ENCODE results near the gene INPP1. TPM values are rescaled to one million over a fixed set of nuclear protein-coding genes. Genes with fewer than 3 reads are reported as not detected.
A peak's percentile ranks its signal among the peaks of the same experiment; 100 is the strongest.
"Not testable (repeated sequence)": the region's sequence is repeated elsewhere in the genome, so short reads cannot be mapped to it uniquely, and the experiment has no call there.

The INPP1 gene
- total and polyA plus RNA-seq, 4 donors: 18.5 to 43.1 (median 35.7) TPM

- intact Hi-C loops (cut with DNase I): no loop called here
- WGBS, 2 donors: 69 to 71% methylated on average over 2 of the region's 2 CpGs
- ATAC-seq (ENCODE audit: low FRiP score) (no peak), DNase-seq (no peak)
- H3K9me3 ChIP-seq (ENCODE audit: control insufficient read depth, low read length): no peaks in the 10 kb centered on the region
- H3K4me3 ChIP-seq (ENCODE audit: low read length in 2 of 2): no peak overlapping the region
- H3K27me3 ChIP-seq (ENCODE audit: control insufficient read depth in 1 of 2, insufficient read depth in 2 of 2, low read length in 1 of 2): no peaks in the 10 kb centered on the region
- H3K4me1 ChIP-seq (ENCODE audit: control insufficient read depth in 1 of 2, insufficient read depth in 2 of 2, low read length in 2 of 2): no peaks in the 10 kb centered on the region
- no peak overlapping the region for H3K27ac ChIP-seq (ENCODE audit: low read depth in 1 of 2, low read length in 2 of 2)
- H3K36me3 ChIP-seq (ENCODE audit: control insufficient read depth in 1 of 2, insufficient read depth in 2 of 2, low read length in 1 of 2): no peaks in the 10 kb centered on the region
Measured at GRCh38 chr2:190325588-190325987, 17.8 kb upstream of the INPP1 start.

- 78 to 80% methylated on average over 4 of the region's 4 CpGs for WGBS, 2 donors
- ATAC-seq (ENCODE audit: low FRiP score) (no peak), DNase-seq (no peak)
Measured at GRCh38 chr2:190327867-190328572, 15.4 kb upstream of the INPP1 start.

DNA sequence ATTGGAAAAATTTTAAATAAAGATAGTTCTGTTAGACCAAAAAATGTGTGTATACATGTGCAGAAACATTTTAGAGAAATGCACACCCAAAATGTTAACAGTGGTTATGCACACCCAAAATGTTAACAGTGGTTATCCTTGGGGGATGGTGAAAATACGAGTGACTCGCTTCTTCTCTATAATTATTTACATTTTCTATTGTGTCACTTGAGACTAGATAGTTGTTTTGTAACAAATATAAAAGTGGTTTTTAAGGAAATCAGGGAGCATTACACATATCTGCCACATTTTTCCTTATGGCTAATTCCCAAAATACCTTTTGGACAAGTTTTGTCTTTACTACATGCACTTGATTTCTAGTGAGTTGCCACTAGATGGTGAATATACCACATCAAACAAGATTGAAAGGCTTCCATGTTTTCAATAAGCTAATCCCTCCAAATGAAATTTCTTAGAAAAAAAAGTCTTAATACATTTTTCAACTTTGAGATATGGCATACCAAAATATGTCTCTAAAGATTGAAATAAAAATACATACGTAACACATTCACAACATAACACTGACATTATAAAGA lies 14.7 kb upstream of the INPP1 start:
- no peaks in the 10 kb centered on the region for H3K9me3 ChIP-seq (ENCODE audit: control insufficient read depth, low read length)
- intact Hi-C loops (cut with DNase I): no loop called here
- peaks cover 0 to 3% of the 10 kb centered on the region in 2 donors for H3K4me1 ChIP-seq (ENCODE audit: control insufficient read depth in 1 of 2, insufficient read depth in 2 of 2, low read length in 2 of 2)

More at GRCh38 chr2:190327867-190328572, 15.4 kb upstream of the INPP1 start:
- no peaks in the 10 kb centered on the region for H3K36me3 ChIP-seq (ENCODE audit: control insufficient read depth in 1 of 2, insufficient read depth in 2 of 2, low read length in 1 of 2)
- no peaks in the 10 kb centered on the region for H3K9me3 ChIP-seq (ENCODE audit: control insufficient read depth, low read length)
- intact Hi-C loops (cut with DNase I): no loop called here
- H3K27ac ChIP-seq (ENCODE audit: low read depth in 1 of 2, low read length in 2 of 2): no peak overlapping the region
- no peaks in the 10 kb centered on the region for H3K27me3 ChIP-seq (ENCODE audit: control insufficient read depth in 1 of 2, insufficient read depth in 2 of 2, low read length in 1 of 2)
- H3K4me3 ChIP-seq (ENCODE audit: low read length in 2 of 2): no peak overlapping the region
- H3K4me1 ChIP-seq (ENCODE audit: control insufficient read depth in 1 of 2, insufficient read depth in 2 of 2, low read length in 2 of 2): no peaks in the 10 kb centered on the region

DNA sequence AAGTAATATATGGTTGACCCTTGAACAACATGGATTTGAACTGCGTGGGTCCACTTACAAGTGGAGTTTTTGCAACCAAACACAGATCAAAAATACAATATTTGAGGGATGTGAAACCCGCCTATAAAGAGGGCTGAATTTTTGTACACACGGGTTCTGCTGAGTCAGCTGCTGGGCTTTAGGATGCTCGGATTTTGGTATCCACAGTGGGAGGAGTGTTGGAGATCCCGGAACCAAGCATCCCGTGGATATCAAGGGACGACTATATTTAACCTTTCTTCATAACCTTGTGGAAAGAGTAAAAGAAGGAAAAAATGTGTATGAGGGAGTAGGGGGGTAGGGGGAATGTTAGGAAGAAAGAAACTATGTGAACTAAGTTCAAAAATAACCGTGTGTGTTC lies 10.0 kb upstream of the INPP1 start:
- 9 to 12% methylated on average over 8 of the region's 8 CpGs for WGBS, 2 donors
- intact Hi-C loops (cut with DNase I): no loop called here
- no peaks in the 10 kb centered on the region for H3K27me3 ChIP-seq (ENCODE audit: control insufficient read depth in 1 of 2, insufficient read depth in 2 of 2, low read length in 1 of 2)
- H3K4me3 ChIP-seq (ENCODE audit: low read length in 2 of 2): no peak overlapping the region
- peak overlapping the region; percentile 80 to 82 for H3K27ac ChIP-seq (ENCODE audit: low read depth in 1 of 2, low read length in 2 of 2)
- no peaks in the 10 kb centered on the region for H3K36me3 ChIP-seq (ENCODE audit: control insufficient read depth in 1 of 2, insufficient read depth in 2 of 2, low read length in 1 of 2)
- H3K9me3 ChIP-seq (ENCODE audit: control insufficient read depth, low read length): no peaks in the 10 kb centered on the region
- ATAC-seq (ENCODE audit: low FRiP score): no peak
- DNase-seq: no peak
- peaks cover 0 to 3% of the 10 kb centered on the region in 2 donors for H3K4me1 ChIP-seq (ENCODE audit: control insufficient read depth in 1 of 2, insufficient read depth in 2 of 2, low read length in 2 of 2)

More for the DNA sequence above, 14.7 kb upstream of the INPP1 start:
- Histone ChIP-seq H3K36me3 (ENCODE audit: control insufficient read depth in 1 of 2, insufficient read depth in 2 of 2, low read length in 1 of 2) (no peaks in the 10 kb centered on the region), H3K4me3 (ENCODE audit: low read length in 2 of 2) (no peak overlapping the region), H3K27ac (ENCODE audit: low read depth in 1 of 2, low read length in 2 of 2) (no peak overlapping the region), H3K27me3 (ENCODE audit: control insufficient read depth in 1 of 2, insufficient read depth in 2 of 2, low read length in 1 of 2) (no peaks in the 10 kb centered on the region)
- WGBS, 2 donors: 85 to 89% methylated on average over 3 of the region's 3 CpGs
- ATAC-seq (ENCODE audit: low FRiP score) (no peak), DNase-seq (no peak)

DNA sequence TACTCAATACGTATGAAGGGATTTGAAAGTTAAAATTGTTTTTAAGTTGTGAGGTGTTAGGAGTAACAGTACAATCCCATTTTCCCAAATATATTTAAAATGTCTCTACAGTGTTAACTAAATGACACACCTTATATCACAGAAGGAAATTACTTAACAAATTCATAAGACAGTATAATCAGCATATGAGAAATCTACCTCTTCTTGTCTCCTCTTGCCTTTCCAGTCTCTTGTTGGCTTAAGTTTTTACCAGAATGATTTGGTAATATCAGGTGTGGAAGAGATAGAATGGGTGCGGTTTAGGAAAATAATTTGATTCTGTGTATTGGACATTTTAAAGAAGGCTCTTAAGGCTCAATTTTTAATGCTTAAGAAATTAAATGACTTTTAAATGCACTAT lies 9.5 kb upstream of the INPP1 start:
- WGBS, 2 donors: 36 to 37% methylated on average over 2 of the region's 2 CpGs
- Histone ChIP-seq H3K9me3 (ENCODE audit: control insufficient read depth, low read length) (no peaks in the 10 kb centered on the region), H3K36me3 (ENCODE audit: control insufficient read depth in 1 of 2, insufficient read depth in 2 of 2, low read length in 1 of 2) (no peaks in the 10 kb centered on the region), H3K27ac (ENCODE audit: low read depth in 1 of 2, low read length in 2 of 2) (no peak overlapping the region), H3K4me3 (ENCODE audit: low read length in 2 of 2) (no peak overlapping the region), H3K4me1 (ENCODE audit: control insufficient read depth in 1 of 2, insufficient read depth in 2 of 2, low read length in 2 of 2) (peaks cover 0 to 3% of the 10 kb centered on the region in 2 donors), H3K27me3 (ENCODE audit: control insufficient read depth in 1 of 2, insufficient read depth in 2 of 2, low read length in 1 of 2) (no peaks in the 10 kb centered on the region)
- intact Hi-C loops (cut with DNase I): no loop called here
- no peak for ATAC-seq (ENCODE audit: low FRiP score)
- DNase-seq: no peak

DNA sequence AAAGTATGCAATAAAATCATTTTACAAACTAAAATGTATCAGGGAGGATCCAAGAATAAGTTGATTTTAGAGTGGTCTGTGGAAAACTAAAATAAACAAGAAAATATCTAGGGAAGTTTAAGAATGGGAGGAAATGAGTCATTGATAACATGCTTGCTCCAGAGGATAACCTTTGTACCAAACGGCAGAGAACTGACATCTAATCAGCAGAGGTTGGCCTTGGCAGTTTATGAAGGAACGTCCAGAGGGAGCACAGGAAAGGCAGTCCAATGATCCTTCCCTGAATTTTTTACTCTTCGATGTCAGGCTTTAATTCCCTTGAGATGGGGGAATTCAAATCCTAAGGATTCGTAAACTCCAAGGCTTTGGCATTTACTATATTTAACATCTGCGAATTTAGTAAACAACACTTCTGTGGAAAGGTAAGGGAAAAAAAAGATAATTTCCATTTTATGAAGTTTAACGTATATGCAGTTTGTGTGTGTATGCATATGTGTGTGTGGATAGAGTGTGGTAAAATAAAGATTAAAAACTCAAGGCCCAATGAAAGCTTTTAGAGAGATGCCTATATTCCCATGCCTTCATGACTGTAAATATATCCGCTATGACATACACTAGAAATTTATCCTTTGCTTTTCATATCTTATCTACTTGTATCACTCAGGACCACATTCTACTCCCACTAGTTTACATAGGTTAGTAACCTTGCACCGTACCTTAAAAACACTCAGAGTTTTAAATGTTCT lies 8.7 kb upstream of the INPP1 start:
- Histone ChIP-seq H3K36me3 (ENCODE audit: control insufficient read depth in 1 of 2, insufficient read depth in 2 of 2, low read length in 1 of 2) (no peaks in the 10 kb centered on the region), H3K27ac (ENCODE audit: low read depth in 1 of 2, low read length in 2 of 2) (no peak overlapping the region), H3K9me3 (ENCODE audit: control insufficient read depth, low read length) (no peaks in the 10 kb centered on the region), H3K4me3 (ENCODE audit: low read length in 2 of 2) (no peak overlapping the region), H3K4me1 (ENCODE audit: control insufficient read depth in 1 of 2, insufficient read depth in 2 of 2, low read length in 2 of 2) (peaks cover 0 to 3% of the 10 kb centered on the region in 2 donors), H3K27me3 (ENCODE audit: control insufficient read depth in 1 of 2, insufficient read depth in 2 of 2, low read length in 1 of 2) (no peaks in the 10 kb centered on the region)
- intact Hi-C loops (cut with DNase I): no loop called here
- 46 to 47% methylated on average over 8 of the region's 8 CpGs for WGBS, 2 donors
- DNase-seq (no peak), ATAC-seq (ENCODE audit: low FRiP score) (peak; percentile 54)

DNA sequence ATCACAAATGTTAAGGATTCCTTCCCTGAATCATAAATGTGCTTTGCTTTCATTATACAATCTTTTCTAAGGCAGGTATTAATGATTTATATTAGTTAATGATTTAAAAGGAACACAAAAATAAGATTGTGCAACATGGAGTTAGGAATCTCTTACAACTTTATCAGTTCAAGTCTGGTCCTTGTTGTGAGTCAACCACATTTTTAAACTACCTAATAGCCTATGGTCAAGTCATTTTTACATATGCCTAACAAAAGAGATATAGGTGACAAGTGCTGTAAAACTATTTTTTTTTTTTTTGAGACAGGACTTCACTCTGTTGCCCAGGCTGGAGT lies 8.2 kb upstream of the INPP1 start:
- H3K36me3 ChIP-seq (ENCODE audit: control insufficient read depth in 1 of 2, insufficient read depth in 2 of 2, low read length in 1 of 2): no peaks in the 10 kb centered on the region
- H3K4me1 ChIP-seq (ENCODE audit: control insufficient read depth in 1 of 2, insufficient read depth in 2 of 2, low read length in 2 of 2): peaks cover 0 to 3% of the 10 kb centered on the region in 2 donors
- H3K9me3 ChIP-seq (ENCODE audit: control insufficient read depth, low read length): no peaks in the 10 kb centered on the region
- H3K27ac ChIP-seq (ENCODE audit: low read depth in 1 of 2, low read length in 2 of 2): no peak overlapping the region
- ATAC-seq (ENCODE audit: low FRiP score): no peak
- no peak for DNase-seq
- H3K4me3 ChIP-seq (ENCODE audit: low read length in 2 of 2): no peak overlapping the region
- H3K27me3 ChIP-seq (ENCODE audit: control insufficient read depth in 1 of 2, insufficient read depth in 2 of 2, low read length in 1 of 2): no peaks in the 10 kb centered on the region
- intact Hi-C loops (cut with DNase I): no loop called here

GRCh38 chr2:190335584-190335983 lies 7.8 kb upstream of the INPP1 start:
- WGBS, 2 donors: 93 to 94% methylated on average over 4 of the region's 4 CpGs
- H3K27ac ChIP-seq (ENCODE audit: low read depth in 1 of 2, low read length in 2 of 2); H3K4me3 ChIP-seq (ENCODE audit: low read length in 2 of 2); DNase-seq; H3K36me3 ChIP-seq (ENCODE audit: control insufficient read depth in 1 of 2, insufficient read depth in 2 of 2, low read length in 1 of 2); H3K9me3 ChIP-seq (ENCODE audit: control insufficient read depth, low read length); H3K4me1 ChIP-seq (ENCODE audit: control insufficient read depth in 1 of 2, insufficient read depth in 2 of 2, low read length in 2 of 2); H3K27me3 ChIP-seq (ENCODE audit: control insufficient read depth in 1 of 2, insufficient read depth in 2 of 2, low read length in 1 of 2); intact Hi-C loops (cut with DNase I); ATAC-seq (ENCODE audit: low FRiP score): not testable (repeated sequence)

GRCh38 chr2:190336420-190336819 lies 7.0 kb upstream of the INPP1 start:
- no peak for ATAC-seq (ENCODE audit: low FRiP score)

More at GRCh38 chr2:190336420-190336819, 7.0 kb upstream of the INPP1 start:
- Histone ChIP-seq H3K27ac (ENCODE audit: low read depth in 1 of 2, low read length in 2 of 2) (no peak overlapping the region), H3K9me3 (ENCODE audit: control insufficient read depth, low read length) (no peaks in the 10 kb centered on the region), H3K27me3 (ENCODE audit: control insufficient read depth in 1 of 2, insufficient read depth in 2 of 2, low read length in 1 of 2) (no peaks in the 10 kb centered on the region), H3K4me1 (ENCODE audit: control insufficient read depth in 1 of 2, insufficient read depth in 2 of 2, low read length in 2 of 2) (peaks cover 0 to 3% of the 10 kb centered on the region in 2 donors), H3K4me3 (ENCODE audit: low read length in 2 of 2) (no peak overlapping the region), H3K36me3 (ENCODE audit: control insufficient read depth in 1 of 2, insufficient read depth in 2 of 2, low read length in 1 of 2) (no peaks in the 10 kb centered on the region)
- WGBS, 2 donors: 98 to 99% methylated on average over 2 of the region's 2 CpGs
- DNase-seq: no peak
- intact Hi-C loops (cut with DNase I): no loop called here

All from aorta (tissue), 5 donors.